ENCODE results near the gene DMD. TPM values are rescaled to one million over a fixed set of nuclear protein-coding genes. Genes with fewer than 3 reads are reported as not detected.

Gene DMD
- total and polyA plus RNA-seq, 2 of the 13 experiments (the other 11 are each of a cell fraction or from before 2014, with no cell fraction given), result 17.6 to 25.9 TPM

DNA sequence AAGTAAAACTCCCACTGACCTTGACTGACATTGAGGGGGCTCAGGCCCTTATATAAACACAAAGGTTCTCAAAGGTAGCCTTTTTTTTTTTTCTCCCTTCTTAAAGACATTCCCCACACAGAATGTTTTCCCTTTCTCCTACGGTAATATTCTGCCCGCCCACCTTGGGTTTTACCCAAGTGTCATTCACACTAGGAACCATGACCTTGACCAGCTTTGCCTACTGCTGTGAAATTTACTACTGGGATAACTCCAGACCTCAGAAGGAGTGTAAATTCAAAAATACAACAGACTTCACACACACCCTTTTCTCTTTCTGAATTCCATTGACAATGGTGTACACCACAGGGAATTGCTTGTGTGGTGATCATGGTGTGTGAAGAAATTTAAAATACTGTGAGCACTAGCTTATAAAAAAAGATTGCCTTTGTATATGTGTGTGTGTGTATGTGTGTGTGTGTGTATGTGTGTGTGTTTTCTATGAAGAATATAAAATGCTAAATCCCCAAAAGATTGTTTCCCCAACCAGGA, 1550.0 kb downstream of the DMD start:
- no peaks in the 10 kb centered on the region for H3K79me2 ChIP-seq (ENCODE audit: insufficient read depth, low read length)
- FAIRE-seq (no peak), ATAC-seq (no peak), DNase-seq (ENCODE audit: low spot score) (no peak)
- no peaks in the 10 kb centered on the region for H4K20me1 ChIP-seq (ENCODE audit: insufficient read depth, low read length)
- BruUV-seq (replicated peaks), result no TSS peak
- no peak overlapping the region for H2AFZ ChIP-seq (ENCODE audit: low read length)
- intact Hi-C loops (cut with micrococcal nuclease; ENCODE audit: unreplicated experiment) (loop anchor here (5.0 kb wide), 1 partner anchor 384 kb away; no protein-coding TSS in a partner anchor), in situ Hi-C loops (cut with HindIII; ENCODE audit: extremely low pct_ligation_motif_present, low pct_unique_long_range_greater_than_20kb) (no loop called here)
- no peak overlapping the region for H3K4me2 ChIP-seq (ENCODE audit: low read depth, low read length)
- H3K27ac ChIP-seq (ENCODE audit: extremely low read length, insufficient read depth, low read length), result no peak overlapping the region
- no peaks in the 10 kb centered on the region for H3K36me3 ChIP-seq (replicated peaks in 1 of 2; ENCODE audit: control insufficient read depth in 1 of 2, insufficient read depth in 2 of 2, low read length in 2 of 2)
- H3K9me3 ChIP-seq (ENCODE audit: low read length), result no peaks in the 10 kb centered on the region
- H3K27me3 ChIP-seq (ENCODE audit: control insufficient read depth in 1 of 2, insufficient read depth in 2 of 2, low read length in 2 of 2), result no peaks in the 10 kb centered on the region; a peak in 1 of 5 replicates
- CTCF ChIA-PET (ENCODE audit: low intra/inter-chr PET ratio, low total read pairs), result no interaction called here
- no peak overlapping the region for H3K9ac ChIP-seq (ENCODE audit: insufficient read depth, low read depth, low read length)
- POLR2A ChIA-PET, result no interaction called here
- H3K4me3 ChIP-seq (replicated peaks in 1 of 3; ENCODE audit: insufficient read depth in 1 of 3, low read depth in 2 of 3, low read length in 3 of 3), result no peak overlapping the region
- WGBS (ENCODE audit: low lambda C conversion rate), result 53% methylated on average over 2 of the region's 2 CpGs
- no peaks in the 10 kb centered on the region for H3K4me1 ChIP-seq (ENCODE audit: insufficient read depth, low read length)
- TF ChIP-seq, protein P1, sequence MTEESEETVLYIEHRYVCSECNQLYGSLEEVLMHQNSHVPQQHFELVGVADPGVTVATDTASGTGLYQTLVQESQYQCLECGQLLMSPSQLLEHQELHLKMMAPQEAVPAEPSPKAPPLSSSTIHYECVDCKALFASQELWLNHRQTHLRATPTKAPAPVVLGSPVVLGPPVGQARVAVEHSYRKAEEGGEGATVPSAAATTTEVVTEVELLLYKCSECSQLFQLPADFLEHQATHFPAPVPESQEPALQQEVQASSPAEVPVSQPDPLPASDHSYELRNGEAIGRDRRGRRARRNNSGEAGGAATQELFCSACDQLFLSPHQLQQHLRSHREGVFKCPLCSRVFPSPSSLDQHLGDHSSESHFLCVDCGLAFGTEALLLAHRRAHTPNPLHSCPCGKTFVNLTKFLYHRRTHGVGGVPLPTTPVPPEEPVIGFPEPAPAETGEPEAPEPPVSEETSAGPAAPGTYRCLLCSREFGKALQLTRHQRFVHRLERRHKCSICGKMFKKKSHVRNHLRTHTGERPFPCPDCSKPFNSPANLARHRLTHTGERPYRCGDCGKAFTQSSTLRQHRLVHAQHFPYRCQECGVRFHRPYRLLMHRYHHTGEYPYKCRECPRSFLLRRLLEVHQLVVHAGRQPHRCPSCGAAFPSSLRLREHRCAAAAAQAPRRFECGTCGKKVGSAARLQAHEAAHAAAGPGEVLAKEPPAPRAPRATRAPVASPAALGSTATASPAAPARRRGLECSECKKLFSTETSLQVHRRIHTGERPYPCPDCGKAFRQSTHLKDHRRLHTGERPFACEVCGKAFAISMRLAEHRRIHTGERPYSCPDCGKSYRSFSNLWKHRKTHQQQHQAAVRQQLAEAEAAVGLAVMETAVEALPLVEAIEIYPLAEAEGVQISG (CRISPR knock-in tag; IDR thresholded peaks at IDR 0.05), result no peak
- TF ChIP-seq, protein P2, sequence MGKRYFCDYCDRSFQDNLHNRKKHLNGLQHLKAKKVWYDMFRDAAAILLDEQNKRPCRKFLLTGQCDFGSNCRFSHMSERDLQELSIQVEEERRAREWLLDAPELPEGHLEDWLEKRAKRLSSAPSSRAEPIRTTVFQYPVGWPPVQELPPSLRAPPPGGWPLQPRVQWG (CRISPR knock-in tag; IDR thresholded peaks at IDR 0.05; ENCODE audit: borderline replicate concordance, low read depth), result no peak
- TF ChIP-seq EEA1 (CRISPR knock-in tag; IDR thresholded peaks at IDR 0.05; ENCODE audit: borderline replicate concordance) (no peak), ZNF589 (CRISPR knock-in tag; conservative IDR thresholded peaks at IDR 0.05) (no peak), SUZ12 (IDR thresholded peaks at IDR 0.05; ENCODE audit: low read depth, low read length) (no peak), ISX (CRISPR knock-in tag; conservative IDR thresholded peaks at IDR 0.05) (no peak), ZFP36L1 (CRISPR knock-in tag; IDR thresholded peaks at IDR 0.05) (no peak), RELA (CRISPR knock-in tag; IDR thresholded peaks at IDR 0.05) (no peak), STAG1 (CRISPR knock-in tag; IDR thresholded peaks at IDR 0.05) (no peak), CBFB (CRISPR knock-in tag; IDR thresholded peaks at IDR 0.05) (no peak), NFIC (IDR thresholded peaks at IDR 0.05; ENCODE audit: low read length) (no peak), CENPX (CRISPR knock-in tag; IDR thresholded peaks at IDR 0.05) (no peak), ZNF607 (CRISPR knock-in tag; IDR thresholded peaks at IDR 0.05; ENCODE audit: borderline replicate concordance) (no peak), ZNF383 (CRISPR knock-in tag; IDR thresholded peaks at IDR 0.05; ENCODE audit: borderline replicate concordance) (no peak), CAMTA2 (CRISPR knock-in tag; IDR thresholded peaks at IDR 0.05; ENCODE audit: borderline replicate concordance) (no peak)
- TF ChIP-seq, protein P3, sequence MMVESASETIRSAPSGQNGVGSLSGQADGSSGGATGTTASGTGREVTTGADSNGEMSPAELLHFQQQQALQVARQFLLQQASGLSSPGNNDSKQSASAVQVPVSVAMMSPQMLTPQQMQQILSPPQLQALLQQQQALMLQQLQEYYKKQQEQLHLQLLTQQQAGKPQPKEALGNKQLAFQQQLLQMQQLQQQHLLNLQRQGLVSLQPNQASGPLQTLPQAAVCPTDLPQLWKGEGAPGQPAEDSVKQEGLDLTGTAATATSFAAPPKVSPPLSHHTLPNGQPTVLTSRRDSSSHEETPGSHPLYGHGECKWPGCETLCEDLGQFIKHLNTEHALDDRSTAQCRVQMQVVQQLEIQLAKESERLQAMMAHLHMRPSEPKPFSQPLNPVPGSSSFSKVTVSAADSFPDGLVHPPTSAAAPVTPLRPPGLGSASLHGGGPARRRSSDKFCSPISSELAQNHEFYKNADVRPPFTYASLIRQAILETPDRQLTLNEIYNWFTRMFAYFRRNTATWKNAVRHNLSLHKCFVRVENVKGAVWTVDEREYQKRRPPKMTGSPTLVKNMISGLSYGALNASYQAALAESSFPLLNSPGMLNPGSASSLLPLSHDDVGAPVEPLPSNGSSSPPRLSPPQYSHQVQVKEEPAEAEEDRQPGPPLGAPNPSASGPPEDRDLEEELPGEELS (CRISPR knock-in tag; IDR thresholded peaks at IDR 0.05), result no peak
- TF ChIP-seq, protein P4, sequence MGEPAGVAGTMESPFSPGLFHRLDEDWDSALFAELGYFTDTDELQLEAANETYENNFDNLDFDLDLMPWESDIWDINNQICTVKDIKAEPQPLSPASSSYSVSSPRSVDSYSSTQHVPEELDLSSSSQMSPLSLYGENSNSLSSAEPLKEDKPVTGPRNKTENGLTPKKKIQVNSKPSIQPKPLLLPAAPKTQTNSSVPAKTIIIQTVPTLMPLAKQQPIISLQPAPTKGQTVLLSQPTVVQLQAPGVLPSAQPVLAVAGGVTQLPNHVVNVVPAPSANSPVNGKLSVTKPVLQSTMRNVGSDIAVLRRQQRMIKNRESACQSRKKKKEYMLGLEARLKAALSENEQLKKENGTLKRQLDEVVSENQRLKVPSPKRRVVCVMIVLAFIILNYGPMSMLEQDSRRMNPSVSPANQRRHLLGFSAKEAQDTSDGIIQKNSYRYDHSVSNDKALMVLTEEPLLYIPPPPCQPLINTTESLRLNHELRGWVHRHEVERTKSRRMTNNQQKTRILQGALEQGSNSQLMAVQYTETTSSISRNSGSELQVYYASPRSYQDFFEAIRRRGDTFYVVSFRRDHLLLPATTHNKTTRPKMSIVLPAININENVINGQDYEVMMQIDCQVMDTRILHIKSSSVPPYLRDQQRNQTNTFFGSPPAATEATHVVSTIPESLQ (CRISPR knock-in tag; conservative IDR thresholded peaks at IDR 0.05), result no peak

All from HepG2 (cell line).